ENCODE data around the gene KBTBD12.

The KBTBD12 gene

DNA sequence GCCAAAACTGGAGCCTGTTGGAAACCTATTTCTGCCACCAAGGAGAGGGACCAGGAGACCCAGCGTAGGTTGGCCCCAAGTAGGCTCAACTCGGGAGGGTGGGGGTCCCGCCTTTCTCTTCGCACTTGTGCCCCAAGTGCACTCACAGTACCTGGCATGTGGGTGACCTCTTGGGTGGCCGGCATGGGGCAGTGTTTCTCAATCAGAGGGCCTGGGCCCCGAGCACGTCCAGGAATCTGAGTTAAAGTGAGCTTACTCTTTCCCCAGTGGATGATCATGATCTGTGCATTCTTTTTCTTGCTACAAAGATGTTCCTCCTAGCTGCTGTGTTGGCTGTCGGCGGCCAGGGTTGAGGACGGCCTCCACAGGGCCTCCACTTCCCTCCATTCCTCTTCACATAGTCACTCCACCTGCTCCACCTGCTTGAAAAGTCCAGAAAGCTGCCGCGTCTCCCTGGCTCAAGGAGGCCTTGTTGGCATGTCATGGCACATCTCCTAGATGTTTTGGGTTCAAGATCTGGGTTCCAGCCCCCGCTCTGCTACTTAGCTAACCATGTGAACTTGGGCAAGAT, 70.7 kb downstream of the KBTBD12 start:
- DNase-seq (ENCODE audit: low read depth), result no peak

DNA sequence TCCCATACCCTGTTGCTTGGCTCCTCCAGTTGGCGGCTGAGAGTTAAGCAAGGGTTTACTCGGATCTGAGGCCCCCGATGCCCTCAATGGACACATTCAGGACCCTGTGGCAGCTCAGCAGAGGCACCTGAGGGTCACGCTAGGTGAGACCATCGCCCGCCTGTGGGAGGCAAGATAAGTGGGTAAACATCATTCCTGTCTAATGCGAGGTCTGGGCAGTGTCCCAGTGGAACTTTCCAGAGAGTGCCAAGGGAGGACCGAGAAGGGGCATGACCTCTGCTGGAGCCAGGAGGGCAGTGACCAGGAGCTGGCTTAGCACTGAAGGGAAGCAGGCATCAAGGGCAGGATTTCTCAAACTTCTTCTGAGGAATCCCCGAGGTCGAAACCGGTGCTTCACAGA, 71.8 kb downstream of the KBTBD12 start:
- no peak for DNase-seq (ENCODE audit: low read depth)

DNA sequence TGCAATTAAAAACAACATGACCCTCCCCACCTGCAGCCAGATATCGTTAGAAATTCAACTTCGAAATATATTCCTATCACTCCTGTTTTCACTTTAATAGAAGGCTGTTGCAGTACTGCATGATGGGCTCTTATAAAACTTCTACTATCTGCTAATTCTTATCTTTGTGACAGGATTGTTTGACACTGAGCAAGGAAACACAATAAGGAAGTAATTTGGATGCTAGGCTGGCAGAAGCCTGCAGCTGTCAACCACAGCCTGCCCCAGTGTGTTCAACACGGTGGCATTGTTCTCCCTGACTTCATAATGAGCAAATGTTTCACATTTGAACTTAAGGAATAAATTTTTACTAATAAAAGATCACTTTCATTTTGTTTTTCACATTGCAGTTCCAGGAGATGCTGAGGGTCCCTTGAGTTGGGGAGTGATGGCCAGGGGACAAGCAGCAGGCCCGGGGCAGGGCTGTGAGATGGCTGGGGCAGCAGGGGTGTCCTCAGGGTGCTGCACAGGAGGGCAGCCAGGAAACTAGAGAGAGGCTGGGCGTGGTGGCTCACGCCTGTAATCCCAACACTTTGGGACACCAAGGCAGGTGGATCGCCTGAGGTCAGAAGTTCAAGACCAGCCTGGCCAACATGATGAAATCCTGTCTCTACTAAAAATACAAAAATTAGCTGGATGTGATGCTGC, 72.4 kb downstream of the KBTBD12 start:
- no peak for DNase-seq (ENCODE audit: low read depth)

DNA sequence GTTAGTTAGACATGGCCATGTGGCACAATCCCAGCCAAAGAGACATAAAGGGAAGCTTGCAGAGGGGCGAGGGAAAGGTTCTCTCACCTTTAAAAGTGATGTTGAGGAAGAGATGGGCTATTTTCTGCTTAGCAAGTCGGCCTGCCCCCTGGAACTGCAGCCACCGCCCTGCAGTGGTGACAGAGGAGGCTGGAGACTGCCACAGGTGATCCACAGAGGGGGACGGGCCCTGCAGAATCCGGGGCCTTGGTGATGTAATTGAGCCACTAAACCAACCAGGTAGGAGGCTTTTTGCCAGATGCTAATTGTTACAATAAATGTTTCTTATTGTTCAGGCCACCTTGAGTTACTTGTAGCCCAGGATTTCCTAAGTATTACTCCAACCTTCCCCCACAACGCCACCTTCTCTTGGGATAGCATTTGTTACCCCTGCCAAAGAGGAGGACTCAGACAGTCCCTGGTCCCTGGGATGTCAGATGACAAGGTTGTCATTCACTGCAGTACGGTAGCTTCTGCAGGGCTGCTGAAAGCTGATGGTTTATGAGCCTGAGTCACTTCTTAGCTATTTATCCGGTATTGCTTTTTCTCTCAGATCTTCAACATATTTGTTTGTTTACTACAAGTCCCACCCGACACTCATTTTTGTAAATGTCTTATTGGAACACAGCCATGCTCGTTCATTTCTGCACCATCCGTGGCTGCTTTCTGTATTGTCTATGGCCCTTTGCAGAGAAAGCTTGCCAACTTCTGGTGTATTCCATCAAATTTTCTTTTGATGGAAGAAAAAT, 73.9 kb downstream of the KBTBD12 start:
- DNase-seq (ENCODE audit: low read depth), result peak; percentile 77

DNA sequence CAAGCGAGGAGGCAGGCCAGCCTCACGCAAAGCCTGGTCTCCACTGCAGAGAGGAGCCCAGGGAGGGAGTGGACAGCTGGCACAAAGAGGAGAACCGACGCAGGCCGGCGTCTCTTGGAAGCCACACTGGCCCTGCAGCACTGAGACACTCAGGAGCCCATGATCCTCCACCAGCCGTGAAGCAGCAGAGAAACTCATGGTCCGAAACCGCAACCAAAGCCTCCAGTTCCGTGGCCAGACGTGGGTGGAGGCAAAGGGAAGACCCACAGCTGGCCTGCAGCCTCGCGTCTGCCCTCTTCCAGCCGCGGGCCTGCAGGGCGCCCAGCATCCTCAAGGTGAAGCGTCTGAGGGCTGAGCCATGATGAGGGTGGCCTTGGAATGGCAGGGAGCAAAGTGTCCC, 75.0 kb downstream of the KBTBD12 start:
- no peak for DNase-seq (ENCODE audit: low read depth)

DNA sequence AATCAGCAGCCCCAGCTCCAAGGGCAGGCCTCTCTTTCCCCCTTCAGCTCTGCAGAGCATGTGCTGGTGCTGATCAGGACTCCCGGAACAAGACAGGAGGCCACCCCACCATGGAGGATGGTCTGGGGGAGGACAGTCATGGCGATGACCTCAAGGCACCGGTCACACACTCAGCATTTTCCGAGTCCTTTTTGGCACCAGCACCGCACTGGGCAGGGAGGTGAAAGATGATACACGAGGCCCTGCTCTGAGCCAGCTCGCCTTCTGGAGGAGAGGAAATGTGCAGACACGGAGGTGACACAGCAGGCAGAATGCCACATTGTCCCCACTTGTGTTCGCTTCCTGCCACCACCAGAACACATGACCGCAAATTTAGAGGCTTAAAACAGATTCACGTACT, 75.4 kb downstream of the KBTBD12 start:
- no peak for DNase-seq (ENCODE audit: low read depth)

DNA sequence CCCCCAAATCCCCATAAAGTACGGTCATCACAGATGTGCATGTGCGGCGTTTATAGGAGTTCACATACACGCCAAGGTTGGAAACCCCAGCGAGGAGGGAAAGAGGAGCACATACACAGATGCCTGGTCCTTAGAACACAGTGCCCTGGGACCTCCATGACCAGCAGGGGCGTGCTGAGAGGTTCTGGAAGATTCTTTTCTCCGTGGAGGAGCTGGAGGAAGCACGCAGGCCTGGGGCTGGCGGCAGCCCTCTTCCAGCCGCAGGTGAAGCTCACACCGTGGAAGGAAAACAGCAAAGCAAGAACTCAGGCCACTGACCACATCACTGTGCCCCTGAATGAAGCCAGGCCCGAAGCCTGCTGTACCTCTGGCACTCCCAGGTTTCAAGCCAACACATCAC, 76.2 kb downstream of the KBTBD12 start:
- DNase-seq (ENCODE audit: low read depth), result no peak

DNA sequence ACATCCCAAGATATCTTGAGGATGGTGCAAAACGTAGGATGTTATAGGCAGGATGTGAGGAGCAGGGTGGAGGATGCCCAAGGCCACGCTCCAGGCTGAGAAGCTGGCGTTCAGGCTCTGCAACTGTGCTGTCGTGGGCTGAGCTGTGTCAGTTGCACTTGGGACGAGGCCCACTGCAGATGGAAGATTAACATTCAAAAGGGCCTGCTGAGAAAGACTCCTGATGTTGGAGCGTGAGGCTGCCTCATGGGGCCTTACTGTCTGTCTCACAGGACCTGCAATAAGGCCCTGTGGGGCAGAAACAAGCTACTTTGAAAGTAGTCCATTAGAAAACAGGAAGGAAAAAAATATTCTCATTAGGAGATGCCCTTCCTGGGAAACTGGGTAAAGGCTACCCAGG, 76.6 kb downstream of the KBTBD12 start:
- no peak for DNase-seq (ENCODE audit: low read depth)

DNA sequence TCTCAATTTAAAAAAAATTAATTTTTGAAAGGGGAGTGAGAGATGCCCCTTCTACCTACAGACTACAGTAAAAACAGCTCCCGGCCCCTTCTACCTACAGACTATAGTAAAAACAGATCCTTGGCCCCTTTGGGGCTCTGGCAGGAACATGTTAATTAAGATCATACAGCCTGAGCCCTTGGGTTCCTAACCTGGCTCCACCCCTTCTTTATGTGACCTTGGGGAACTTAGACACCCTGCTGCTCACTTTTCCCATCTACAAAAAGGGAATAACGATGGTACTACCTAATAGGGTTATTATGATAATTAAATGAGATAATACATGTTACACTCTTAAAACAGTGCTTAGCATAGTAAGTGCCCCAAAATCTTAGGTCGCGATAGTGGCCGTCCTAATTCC, 77.1 kb downstream of the KBTBD12 start:
- no peak for DNase-seq (ENCODE audit: low read depth)

DNA sequence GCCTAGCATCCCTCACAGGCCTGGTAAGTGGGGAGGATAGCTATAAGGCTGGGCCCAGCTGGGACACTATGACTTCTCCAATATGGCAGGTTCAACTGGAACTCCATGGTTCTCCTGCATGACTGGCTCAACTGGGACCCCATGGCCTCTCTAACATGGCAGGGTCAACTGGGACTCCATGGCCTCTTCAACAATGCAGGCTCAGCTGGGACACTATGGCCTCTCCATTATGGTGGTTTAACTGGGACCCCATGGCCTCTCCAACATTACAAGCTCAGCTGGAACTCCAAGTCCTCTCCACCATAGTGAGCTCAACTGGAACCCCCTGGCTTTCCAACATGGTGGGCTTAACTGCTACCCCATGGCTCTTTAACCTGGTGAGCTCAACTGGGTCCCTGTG, 79.0 kb downstream of the KBTBD12 start:
- no peak for DNase-seq (ENCODE audit: low read depth)

DNA sequence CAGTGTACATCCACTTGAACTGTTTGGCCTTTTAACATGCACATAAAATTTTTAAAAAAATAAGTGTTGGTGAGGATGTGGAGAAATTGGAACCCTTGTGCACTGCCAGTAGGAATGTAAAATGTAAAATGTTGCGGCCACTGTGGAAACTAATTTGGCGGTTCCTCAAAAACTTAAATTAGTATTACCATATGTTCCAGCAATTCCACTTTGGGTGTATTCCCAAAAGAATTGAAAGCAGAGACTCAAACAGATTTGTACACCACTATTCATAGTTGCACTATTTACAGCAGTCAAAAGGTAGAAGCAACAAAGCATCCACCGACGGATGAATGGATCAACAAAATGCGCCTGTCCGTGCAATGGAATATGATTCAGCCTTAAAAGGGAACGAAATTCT, 82.0 kb downstream of the KBTBD12 start:
- no peak for DNase-seq (ENCODE audit: low read depth)

DNA sequence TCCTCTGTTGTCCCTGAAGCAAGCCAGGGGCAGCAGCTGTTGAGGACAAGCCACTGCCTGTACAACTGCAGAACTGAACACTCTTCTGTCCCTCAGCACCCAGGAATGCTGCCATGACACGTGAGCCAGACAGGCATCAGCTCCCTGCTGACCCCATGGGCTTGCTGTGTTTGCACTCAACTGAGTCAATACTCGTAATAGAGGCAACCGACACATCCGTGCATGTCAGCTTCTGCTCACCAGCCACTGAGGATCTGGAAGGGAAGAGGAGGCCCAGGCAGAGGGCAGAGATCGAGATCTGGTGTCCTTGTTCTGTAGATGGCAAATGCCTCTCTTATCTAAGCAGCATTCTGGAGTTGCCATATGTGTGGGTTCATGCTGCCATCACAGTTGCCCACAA, 82.9 kb downstream of the KBTBD12 start:
- DNase-seq (ENCODE audit: low read depth), result no peak

DNA sequence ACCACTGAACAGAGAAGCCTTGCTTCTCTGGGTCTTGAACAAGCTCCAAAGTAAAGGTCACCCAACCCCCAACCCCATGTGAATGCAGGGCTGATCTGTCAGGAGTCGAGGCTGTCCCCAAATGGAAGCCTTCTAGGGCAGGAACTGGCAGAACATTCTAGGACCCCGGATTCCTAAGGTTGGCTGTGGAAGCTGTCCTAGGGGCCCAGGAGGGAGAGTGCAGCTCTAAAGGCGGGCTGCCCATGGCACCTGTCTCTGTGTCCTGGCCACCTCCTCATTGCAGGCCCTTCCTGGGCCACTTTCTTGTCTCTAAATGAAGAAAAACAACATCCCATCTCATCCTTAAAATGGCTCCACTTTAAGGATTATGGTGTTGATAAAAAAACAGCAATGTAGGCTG, 83.6 kb downstream of the KBTBD12 start:
- no peak for DNase-seq (ENCODE audit: low read depth)

DNA sequence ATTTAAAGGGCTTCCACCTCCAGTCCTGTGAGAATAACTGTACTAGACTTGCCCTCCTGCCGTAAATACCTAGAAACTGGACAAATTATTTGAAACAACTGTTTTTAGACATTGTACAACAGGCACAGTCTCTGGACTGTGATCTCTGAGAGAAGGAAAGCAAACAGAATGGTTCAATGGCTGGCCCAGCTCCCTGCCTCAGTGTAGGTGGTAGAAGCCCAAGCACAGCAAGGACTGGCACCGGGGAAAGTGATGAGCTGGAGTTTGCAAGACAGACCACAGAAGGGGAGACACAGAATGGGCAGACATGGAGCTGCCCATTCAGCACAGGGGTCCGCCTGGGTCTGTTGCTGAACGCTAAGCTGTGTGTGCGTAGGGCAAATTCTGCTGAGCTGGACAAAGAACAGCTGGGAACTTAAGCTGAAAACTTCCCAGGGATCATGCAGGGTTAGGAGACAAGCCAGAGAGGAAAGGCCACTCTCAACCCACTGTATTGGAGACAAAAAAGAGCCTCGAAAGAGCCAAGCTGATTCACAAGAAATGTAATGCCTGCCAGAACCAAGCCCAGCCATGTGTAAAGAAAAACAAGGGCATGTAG, 84.6 kb downstream of the KBTBD12 start:
- no peak for DNase-seq (ENCODE audit: low read depth)

DNA sequence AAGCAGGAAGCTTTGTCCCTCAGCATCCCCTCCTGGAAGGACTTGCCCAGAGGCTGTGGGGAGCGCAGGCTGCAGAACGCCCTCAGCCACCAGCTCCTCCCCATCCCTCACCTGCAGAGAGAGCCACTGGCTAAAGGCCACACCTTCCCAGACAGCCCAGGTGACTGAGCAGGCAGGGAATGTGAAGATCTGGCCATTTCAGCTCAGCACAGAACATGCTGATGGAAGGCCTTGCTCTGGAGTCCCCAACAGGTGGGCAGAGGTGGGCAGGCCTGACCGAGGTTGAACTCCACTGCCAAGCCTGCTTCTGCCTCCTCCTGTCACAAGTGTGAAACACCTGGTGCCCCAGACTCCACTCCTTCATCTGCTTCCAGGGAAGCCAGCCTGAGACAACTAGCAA, 86.5 kb downstream of the KBTBD12 start:
- no peak for DNase-seq (ENCODE audit: low read depth)

DNA sequence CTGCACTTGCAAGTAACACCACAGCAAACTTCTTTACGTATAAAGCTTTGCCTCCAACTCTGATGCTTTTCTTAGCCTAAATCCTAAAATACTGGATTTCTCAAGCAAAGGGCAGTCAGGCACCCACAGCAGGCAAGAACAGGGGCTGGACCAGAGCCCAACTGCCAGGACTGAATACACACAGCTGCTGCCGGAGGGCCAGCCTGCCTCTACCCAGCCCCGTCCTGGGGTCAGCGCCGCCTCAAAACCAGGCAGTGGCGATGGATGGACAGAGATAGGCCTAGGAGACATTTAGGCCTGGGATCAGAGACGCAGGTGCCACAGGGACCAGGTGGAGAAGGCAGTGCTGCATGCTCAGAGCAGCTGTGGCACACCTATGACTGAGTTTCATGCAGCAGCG, 89.6 kb downstream of the KBTBD12 start:
- DNase-seq (ENCODE audit: low read depth), result no peak

DNA sequence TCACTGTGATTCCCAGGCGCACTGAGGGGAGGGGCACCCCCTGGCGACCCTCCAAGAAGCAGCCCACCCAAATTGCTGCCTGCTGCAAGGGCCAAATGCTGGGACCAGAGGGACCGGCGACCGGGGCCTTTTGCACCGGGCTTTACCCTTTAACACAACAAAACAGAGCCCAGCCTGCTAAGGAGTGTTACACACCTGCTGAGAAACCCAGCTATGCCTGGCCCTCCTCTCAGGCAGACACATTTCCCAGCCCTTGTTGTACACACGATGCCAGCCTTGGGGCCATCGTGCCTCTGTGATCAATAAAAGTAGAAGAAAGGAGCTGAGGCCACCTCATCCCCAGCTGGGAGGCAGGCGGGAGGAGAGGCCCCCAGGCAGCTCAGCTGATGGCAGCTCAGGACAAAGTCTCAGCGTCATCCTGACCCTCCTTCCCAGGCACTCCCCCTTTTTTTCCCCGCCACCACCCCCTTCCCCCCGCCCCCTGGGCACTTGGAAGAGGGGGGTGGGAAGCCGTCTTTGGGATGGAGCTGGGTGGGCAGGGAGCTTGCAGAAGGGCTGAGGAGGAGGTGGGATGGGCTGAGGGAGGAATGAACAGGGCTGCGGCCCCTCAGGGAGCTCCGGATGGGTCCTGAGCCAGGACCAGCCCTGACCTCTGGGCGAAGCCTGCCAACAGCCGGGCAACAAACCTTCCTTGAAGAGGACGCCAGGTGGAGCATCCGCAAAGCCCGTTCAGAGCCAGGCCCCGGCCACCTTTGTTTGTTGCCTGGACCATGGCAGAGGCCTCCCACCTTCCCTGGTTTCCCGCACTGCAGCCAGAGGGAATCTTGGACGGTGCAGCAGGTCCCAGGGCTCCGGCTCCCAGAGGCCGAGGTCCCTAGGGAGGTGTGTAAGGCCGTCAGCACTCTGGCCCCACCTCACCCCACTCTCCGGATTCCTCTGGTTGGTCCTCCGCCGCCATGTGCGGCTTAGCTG, 91.3 kb downstream of the KBTBD12 start:
- DNase-seq (ENCODE audit: low read depth), result no peak

DNA sequence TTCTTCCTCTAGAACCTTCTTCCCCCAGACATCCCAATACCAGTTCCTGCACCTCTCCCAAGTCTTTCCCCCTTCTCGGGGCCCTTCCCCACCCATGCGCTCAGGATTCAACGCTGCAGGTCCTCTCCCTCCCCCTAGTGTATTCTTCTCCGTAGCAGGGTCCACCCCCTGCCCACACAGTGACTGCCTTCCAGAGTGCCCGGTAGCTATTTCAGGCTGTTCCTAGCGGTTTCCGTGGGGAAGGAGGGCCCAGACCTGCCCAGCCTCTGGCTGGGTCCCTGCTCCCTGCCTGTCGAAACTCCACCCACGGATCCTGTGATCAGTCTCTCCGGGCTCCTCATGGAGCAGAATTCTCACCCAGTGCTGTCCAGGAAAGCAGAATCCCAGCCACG, 92.0 kb downstream of the KBTBD12 start:
- no peak for DNase-seq (ENCODE audit: low read depth)

DNA sequence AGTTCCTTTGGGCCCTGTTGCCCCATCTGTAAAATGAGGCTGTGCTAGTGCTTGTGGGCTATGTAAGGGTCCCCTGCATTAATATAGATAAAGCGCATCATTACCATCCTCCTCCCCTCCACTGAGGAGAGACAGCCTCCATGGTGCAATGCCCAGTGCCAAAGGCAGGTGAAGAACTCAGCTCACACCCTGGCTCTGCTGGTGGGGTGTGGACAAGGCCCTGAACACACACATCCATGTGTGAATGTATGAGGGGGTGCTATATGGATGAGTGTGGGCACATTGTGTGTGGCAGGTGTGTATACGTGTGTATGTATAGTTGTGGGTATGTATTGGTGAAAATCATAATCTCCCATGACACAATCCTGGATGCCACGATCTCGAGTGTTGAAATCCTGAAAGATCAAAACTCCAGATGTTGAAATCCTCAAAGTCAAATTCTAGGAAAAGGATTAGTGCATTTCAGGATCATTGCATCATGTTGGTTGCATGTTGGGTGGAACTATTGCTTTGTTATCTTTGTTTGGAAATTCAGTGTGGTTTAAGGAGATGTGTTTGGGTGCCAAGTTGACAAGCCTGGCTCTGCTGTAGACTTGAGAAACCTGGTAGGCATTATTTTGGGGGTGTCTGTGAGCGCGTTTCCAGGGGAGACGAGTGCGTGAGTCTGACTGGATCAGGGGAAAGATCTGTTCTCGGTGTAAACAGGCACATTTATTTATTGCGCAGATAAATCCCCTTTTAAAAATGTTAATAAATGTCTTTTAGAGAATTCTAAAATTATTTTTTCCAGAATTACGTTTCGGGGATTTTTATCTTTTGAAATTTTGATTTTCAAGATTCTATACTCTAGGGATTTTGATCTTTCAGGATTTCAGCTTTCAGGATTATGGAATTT, 95.2 kb downstream of the KBTBD12 start:
- no peak for DNase-seq (ENCODE audit: low read depth)

DNA sequence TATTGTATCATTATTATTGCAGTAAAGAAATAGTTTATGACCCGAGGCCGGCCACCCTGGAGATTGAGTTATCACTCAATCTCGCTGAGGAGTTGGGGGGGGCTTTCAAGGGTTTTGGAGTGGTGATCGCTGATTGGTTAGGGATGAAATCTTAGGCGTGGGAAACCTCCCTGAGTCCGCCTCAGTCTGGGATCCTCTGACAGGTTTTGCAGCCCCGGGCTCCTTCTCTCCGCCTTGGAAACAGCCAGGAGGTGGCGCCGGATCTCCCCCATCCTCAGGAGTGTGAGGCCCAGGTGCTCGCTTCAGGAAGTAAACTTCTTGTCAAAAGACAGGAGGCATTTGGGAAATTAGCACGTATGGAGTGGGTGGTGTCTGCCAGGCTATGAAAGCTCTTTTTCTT, 96.1 kb downstream of the KBTBD12 start:
- peak; percentile 37 for DNase-seq (ENCODE audit: low read depth)

DNA sequence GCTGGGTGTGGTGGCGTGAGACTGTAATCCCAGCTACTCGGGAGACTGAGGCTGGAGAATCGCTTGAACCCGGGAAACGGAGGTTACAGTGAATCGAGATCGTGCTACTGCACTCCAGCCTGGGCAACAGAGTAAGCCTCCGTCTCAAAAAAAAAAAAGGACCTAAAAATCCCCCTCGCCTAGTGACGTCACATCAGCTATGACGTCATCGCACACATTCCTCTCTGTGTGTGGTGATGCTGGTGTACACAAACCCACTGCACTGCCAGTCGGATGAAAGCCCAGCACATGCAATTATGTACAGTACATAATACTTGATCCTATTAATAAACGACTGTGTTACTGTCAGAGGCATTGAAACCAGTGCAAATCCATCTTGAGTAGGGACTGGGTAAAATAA, 97.0 kb downstream of the KBTBD12 start:
- no peak for DNase-seq (ENCODE audit: low read depth)
